Embryonic facial prominence (tissue), 1 donor: ENCODE results near the gene STS.

Source experiments
- DNase-seq: peaks from one replicate; pipeline ENCODE4 v3.0.0-alpha.2; 2016; ENCODE audit errors: extremely low spot score

STS gene

GRCh38 chrX:7147413-7147977 is at the start of gene STS:
STS (plus strand) TSS chrX:7147712; CDS start chrX:7253200, 105,488 bp downstream.
- no peak for DNase-seq

- DNase-seq = no peak
Measured at GRCh38 chrX:7100022-7100421, 47.5 kb upstream of the STS start.

GRCh38 chrX:7102119-7102518 is 45.4 kb upstream of the STS start:
- DNase-seq = no peak

GRCh38 chrX:7106649-7107048 is 40.9 kb upstream of the STS start:
- DNase-seq = no peak

- no peak for DNase-seq
Measured at GRCh38 chrX:7108030-7108429, 39.5 kb upstream of the STS start.

GRCh38 chrX:7109049-7109531 is 38.4 kb upstream of the STS start:
- DNase-seq = no peak

GRCh38 chrX:7109838-7110793 is 37.4 kb upstream of the STS start:
- DNase-seq = no peak

- DNase-seq = no peak
Measured at GRCh38 chrX:7110821-7111276, 36.7 kb upstream of the STS start.

- no peak for DNase-seq
Measured at GRCh38 chrX:7111518-7111917, 36.0 kb upstream of the STS start.

- DNase-seq = no peak
Measured at GRCh38 chrX:7112071-7112470, 35.4 kb upstream of the STS start.

GRCh38 chrX:7115557-7115956 is 32.0 kb upstream of the STS start:
- DNase-seq = no peak

GRCh38 chrX:7116081-7116480 is 31.4 kb upstream of the STS start:
- DNase-seq = no peak

GRCh38 chrX:7117587-7117986 is 29.9 kb upstream of the STS start:
- DNase-seq = no peak

GRCh38 chrX:7119950-7120877 is 27.3 kb upstream of the STS start:
- no peak for DNase-seq

GRCh38 chrX:7120878-7121219 is 26.7 kb upstream of the STS start:
- DNase-seq = no peak

- no peak for DNase-seq
Measured at GRCh38 chrX:7127056-7127455, 20.5 kb upstream of the STS start.

- no peak for DNase-seq
Measured at GRCh38 chrX:7131621-7132020, 15.9 kb upstream of the STS start.

GRCh38 chrX:7132335-7133049 is 15.0 kb upstream of the STS start:
- peak; percentile 6 for DNase-seq

- no peak for DNase-seq
Measured at GRCh38 chrX:7133050-7133440, 14.5 kb upstream of the STS start.

- no peak for DNase-seq
Measured at GRCh38 chrX:7134981-7135380, 12.5 kb upstream of the STS start.
